Astrocyte of the cerebellum (primary cell): ENCODE results near the gene ENTPD6.
"Not testable (repeated sequence)": the region's sequence is repeated elsewhere in the genome, so short reads cannot be mapped to it uniquely, and the experiment has no call there.

ENCODE experiments used
- DNase-seq: peaks from one replicate; pipeline ENCODE4 v3.0.0-alpha.2; 2011; ENCODE audit warnings: low read depth
- H3K4me3 ChIP-seq: 2 replicates; pipeline ENCODE4 v1.5.1; 2011; ENCODE audit warnings: mild to moderate bottlenecking, low read depth, low read length, moderate library complexity
- CTCF ChIP-seq: IDR thresholded peaks from 2 replicates; pipeline ENCODE4 v1.5.1; 2012; ENCODE audit warnings: low read length, low read depth, moderate library complexity, mild to moderate bottlenecking; ENCODE audit errors: missing control alignments
- in situ Hi-C: cut with HindIII; loops from 2 replicates; pipeline ENCODE4 v1.10.0; 2017; ENCODE audit warnings: low sequenced_read_pairs

The ENTPD6 gene

GRCh38 chr20:25258476-25258805 lies 62.9 kb downstream of the ENTPD6 start:
- TF ChIP-seq CTCF = no peak
- H3K4me3 ChIP-seq = no peak overlapping the region
- in situ Hi-C loops = no loop called here
- DNase-seq = no peak

GRCh38 chr20:25258828-25259227 lies 63.3 kb downstream of the ENTPD6 start:
- no peak for DNase-seq
- in situ Hi-C loops = no loop called here

GRCh38 chr20:25259358-25259757 lies 63.8 kb downstream of the ENTPD6 start:
- no peak overlapping the region for H3K4me3 ChIP-seq
- TF ChIP-seq CTCF = no peak
- no peak for DNase-seq
- in situ Hi-C loops = no loop called here

More at GRCh38 chr20:25258828-25259227, 63.3 kb downstream of the ENTPD6 start:
- TF ChIP-seq CTCF = no peak
- H3K4me3 ChIP-seq = no peak overlapping the region

DNA sequence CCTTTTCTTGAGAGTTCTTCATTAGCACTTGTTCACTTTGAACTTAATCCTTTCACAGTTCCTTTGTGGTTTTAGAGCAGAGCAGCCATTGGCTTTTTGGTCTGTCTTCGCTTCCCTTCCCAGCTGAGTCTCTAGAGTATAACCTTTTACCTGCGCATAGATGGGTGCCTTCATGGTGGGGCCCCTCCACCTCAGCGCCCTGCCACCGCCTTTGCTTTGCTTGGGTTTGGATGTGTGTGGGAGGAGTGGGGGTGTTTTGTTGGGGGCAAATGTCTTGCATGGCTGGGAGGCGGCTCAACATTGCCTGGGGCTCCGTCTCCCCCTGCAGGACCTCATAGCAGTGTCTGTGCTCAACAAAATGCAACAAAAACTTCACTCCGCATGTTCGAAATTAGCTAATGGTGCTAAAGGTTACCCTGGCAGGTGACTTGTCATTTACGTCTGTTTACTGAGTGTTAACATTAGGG lies 64.3 kb downstream of the ENTPD6 start:
- H3K4me3 ChIP-seq = no peak overlapping the region
- no peak for TF ChIP-seq CTCF
- no peak for DNase-seq
- in situ Hi-C loops = no loop called here

- H3K4me3 ChIP-seq, in situ Hi-C loops, DNase-seq: not testable (repeated sequence)
Measured at GRCh38 chr20:25260770-25261437, 65.4 kb downstream of the ENTPD6 start.

DNA sequence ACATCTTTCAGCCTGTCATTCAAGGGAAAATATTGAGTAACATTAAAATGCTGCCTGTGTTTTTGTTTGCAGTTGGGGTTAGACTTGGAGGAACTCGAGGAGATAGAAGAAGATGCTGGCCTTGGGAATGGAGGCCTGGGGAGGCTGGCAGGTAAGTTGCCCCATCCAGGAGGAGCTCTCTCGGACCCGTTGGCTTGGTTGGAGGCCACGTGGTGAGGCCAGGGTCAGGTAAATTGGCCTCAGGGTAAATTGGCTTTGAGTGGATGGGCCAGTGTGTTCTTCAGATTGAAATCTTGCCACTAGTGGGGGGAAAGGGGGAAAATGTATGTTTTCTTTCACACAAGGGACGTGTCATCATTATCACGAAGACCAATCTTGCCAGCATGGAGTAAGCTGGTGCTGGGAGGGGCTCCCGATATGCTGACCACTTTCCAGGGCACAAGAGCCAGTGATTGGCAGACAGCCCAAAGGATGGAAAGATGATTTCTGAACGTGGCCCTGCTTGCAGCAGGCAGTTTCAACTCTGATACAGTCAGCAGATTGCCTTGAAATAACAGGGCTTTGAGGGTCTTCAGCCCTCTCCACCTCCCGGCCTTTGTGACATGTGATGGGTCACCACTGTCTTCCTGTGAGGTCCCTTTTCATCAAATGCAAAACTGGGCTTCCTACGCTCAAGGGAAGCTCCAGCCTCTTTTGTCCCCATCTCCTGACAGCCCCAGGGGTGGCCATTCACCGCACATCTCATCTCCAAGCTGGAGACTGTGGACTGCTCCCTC lies 73.7 kb downstream of the ENTPD6 start:
- in situ Hi-C loops = no loop called here
- H3K4me3 ChIP-seq = no peak overlapping the region
- TF ChIP-seq CTCF = no peak
- DNase-seq = no peak

DNA sequence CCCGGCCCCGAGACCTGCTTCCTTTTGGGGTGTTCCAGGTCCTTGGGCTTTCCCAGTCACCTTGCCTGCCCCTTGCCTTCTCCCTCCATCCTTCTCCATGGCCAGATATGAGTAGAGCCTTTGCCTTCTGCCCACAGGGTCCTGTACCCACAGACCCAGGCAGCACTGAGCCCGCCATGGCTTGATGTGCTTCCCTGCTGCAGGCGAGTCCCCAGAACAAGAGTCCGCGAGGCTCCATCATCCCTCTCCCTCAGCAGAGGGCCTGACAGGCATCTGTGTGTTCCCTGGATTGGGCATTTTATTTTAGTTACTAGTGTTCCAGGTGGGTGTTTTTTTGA lies 74.3 kb downstream of the ENTPD6 start:
- in situ Hi-C loops = no loop called here
- no peak for TF ChIP-seq CTCF
- H3K4me3 ChIP-seq = no peak overlapping the region
- DNase-seq = no peak
